Bladder microvascular endothelial cell (primary cell): Measurements from ENCODE around the gene CLK1. TPM values are rescaled to one million over a fixed set of nuclear protein-coding genes. Genes with fewer than 3 reads are reported as not detected.

ENCODE experiments used
- total RNA-seq: library from RNA; depleted of rRNA; stranded (reverse); fragments of >200 nt; gene quantifications from 2 replicates; pipeline ENCODE4 v1.2.3, GENCODE V29; 2014

Gene CLK1
- total RNA-seq = 62.5 and 132 TPM in 2 replicates

GRCh38 chr2:200864176-200865034, at the start of gene CLK1:
Gene CLK1 (minus strand): TSS chr2:200864658. CDS start chr2:200861862, 2,796 bp downstream.

GRCh38 chr2:200888704-200889625, 24.5 kb upstream of the CLK1 start, which contains the start of the genes NIF3L1 and PPIL3:
Gene NIF3L1 (plus strand): TSS chr2:200889371. CDS start chr2:200891944, 2,573 bp downstream.
Gene PPIL3 (minus strand): TSS chr2:200889077. CDS start chr2:200887615, 1,462 bp downstream.

GRCh38 chr2:200811333-200812121, 52.9 kb downstream of the CLK1 start, which contains the start of gene BZW1:
Gene BZW1 (plus strand): TSS chr2:200811910. CDS start chr2:200813218, 1,308 bp downstream.

Other genes with a start within 250 kb of the CLK1 start
- gene BZW1, start 52.7 kb downstream of the CLK1 start, total RNA-seq = 352 and 553 TPM in 2 replicates
- gene PPIL3, start 24.4 kb upstream of the CLK1 start, total RNA-seq = 19.9 and 28.6 TPM in 2 replicates
- gene NIF3L1, start 24.7 kb upstream of the CLK1 start, total RNA-seq = 12.0 and 18.9 TPM in 2 replicates
- gene ORC2, start 99.0 kb upstream of the CLK1 start, total RNA-seq = 15.7 and 25.5 TPM in 2 replicates
- gene HYCC2, start 207.0 kb upstream of the CLK1 start, total RNA-seq = 9.4 and 18.9 TPM in 2 replicates
- gene NDUFB3, start 207.3 kb upstream of the CLK1 start, total RNA-seq = 98.4 and 108 TPM in 2 replicates